Activated CD4-positive, alpha-beta T cell treated with anti-CD3 and anti-CD28 coated beads, Interleukin-2, amount 10 ng/mL, durations not matched to agents 24 days and 14 days (primary cell): ENCODE results near the gene MAST4. TPM values are rescaled to one million over a fixed set of nuclear protein-coding genes. Genes with fewer than 3 reads are reported as not detected.

Experiments
- DNase-seq: peaks from one replicate; pipeline ENCODE4 v3.0.0; 2022
- H3K27ac Mint-ChIP-seq: one replicate; pipeline ENCODE4 v1.8.0; 2022; ENCODE audit warnings: mild to moderate bottlenecking, mixed read lengths
- H3K27me3 Mint-ChIP-seq: one replicate; pipeline ENCODE4 v1.8.0; 2022; ENCODE audit warnings: mixed read lengths
- H3K36me3 Mint-ChIP-seq: one replicate; pipeline ENCODE4 v1.8.0; 2022; ENCODE audit warnings: low read depth, mild to moderate bottlenecking, mixed read lengths
- H3K4me1 Mint-ChIP-seq: one replicate; pipeline ENCODE4 v1.8.0; 2021; ENCODE audit warnings: mixed read lengths
- H3K4me3 Mint-ChIP-seq: one replicate; pipeline ENCODE4 v1.8.0; 2022; ENCODE audit warnings: mild to moderate bottlenecking, moderate library complexity, mixed read lengths
- H3K9me3 Mint-ChIP-seq: one replicate; pipeline ENCODE4 v1.8.0; 2021; ENCODE audit warnings: mixed read lengths
- intact Hi-C: fragments of 100-400 bp; cut with micrococcal nuclease; formaldehyde crosslinking; loops from one replicate; pipeline ENCODE4 v1.15.1; 2023
- total RNA-seq: library from RNA; stranded (reverse); gene quantifications from 2 replicates; pipeline ENCODE4 v1.2.3, GENCODE V29; 2022

Gene MAST4
- total RNA-seq, 1 donor from 2014 or later: 16.1 TPM

- Mint-ChIP-seq H3K9me3 (peaks cover 4% of the 10 kb centered on the region), H3K36me3 (peaks cover 6% of the 10 kb centered on the region), H3K4me1 (peaks cover 62% of the 10 kb centered on the region), H3K27ac (peak overlapping the region; percentile 74), H3K4me3 (no peak overlapping the region), H3K27me3 (no peaks in the 10 kb centered on the region)
- peak; percentile 92 for DNase-seq
- intact Hi-C loops: loop anchor here (1.0 to 10.0 kb wide), 8 partner anchors 52 to 1216 kb away; no protein-coding TSS in a partner anchor
These were observed 613.1 kb downstream of the MAST4 start for GRCh38 chr5:67209141-67209771.

GRCh38 chr5:67211926-67212325 is 615.7 kb downstream of the MAST4 start:
- intact Hi-C loops: no loop called here
- peaks cover 60% of the 10 kb centered on the region for H3K4me1 Mint-ChIP-seq
- DNase-seq: no peak
- H3K27me3 Mint-ChIP-seq: no peaks in the 10 kb centered on the region
- H3K27ac Mint-ChIP-seq: no peak overlapping the region
- peaks cover 1% of the 10 kb centered on the region for H3K36me3 Mint-ChIP-seq
- peaks cover 3% of the 10 kb centered on the region for H3K9me3 Mint-ChIP-seq
- H3K4me3 Mint-ChIP-seq: no peak overlapping the region

- intact Hi-C loops: no loop called here
- Mint-ChIP-seq H3K4me3 (no peak overlapping the region), H3K27ac (peak overlapping the region; percentile 8), H3K4me1 (peaks cover 59% of the 10 kb centered on the region), H3K36me3 (peaks cover 4% of the 10 kb centered on the region), H3K27me3 (no peaks in the 10 kb centered on the region), H3K9me3 (peaks cover 3% of the 10 kb centered on the region)
- DNase-seq: no peak
These were observed 617.8 kb downstream of the MAST4 start for GRCh38 chr5:67214036-67214435.

- no peaks in the 10 kb centered on the region for H3K27me3 Mint-ChIP-seq
- intact Hi-C loops: no loop called here
- H3K4me1 Mint-ChIP-seq: peaks cover 56% of the 10 kb centered on the region
- no peak for DNase-seq
- peak overlapping the region; percentile 8 for H3K4me3 Mint-ChIP-seq
- peaks cover 3% of the 10 kb centered on the region for H3K9me3 Mint-ChIP-seq
- H3K27ac Mint-ChIP-seq: peak overlapping the region; percentile 99
- H3K36me3 Mint-ChIP-seq: peaks cover 4% of the 10 kb centered on the region
These were observed 618.7 kb downstream of the MAST4 start for GRCh38 chr5:67214707-67215447.

- intact Hi-C loops: no loop called here
- Mint-ChIP-seq H3K27me3 (no peaks in the 10 kb centered on the region), H3K4me3 (peak overlapping the region; percentile 83), H3K4me1 (peaks cover 55% of the 10 kb centered on the region), H3K27ac (peak overlapping the region; percentile 99), H3K9me3 (peaks cover 3% of the 10 kb centered on the region), H3K36me3 (peaks cover 4% of the 10 kb centered on the region)
- DNase-seq: peak; percentile 93
These were observed 619.6 kb downstream of the MAST4 start for GRCh38 chr5:67215519-67216471.

- Mint-ChIP-seq H3K4me1 (peaks cover 58% of the 10 kb centered on the region), H3K27ac (peak overlapping the region; percentile 99), H3K4me3 (peak overlapping the region; percentile 83), H3K9me3 (peaks cover 3% of the 10 kb centered on the region), H3K27me3 (no peaks in the 10 kb centered on the region), H3K36me3 (peaks cover 4% of the 10 kb centered on the region)
- intact Hi-C loops: no loop called here
- no peak for DNase-seq
These were observed 620.4 kb downstream of the MAST4 start for GRCh38 chr5:67216564-67216963.
